Stimulated activated effector memory CD8-positive, alpha-beta T cell treated with anti-CD3 and anti-CD28 coated beads, Interleukin-12 subunit alpha, Interleukin-12 subunit beta, amount 100 ng/mL, for 72 hours (primary cell): ENCODE results near the gene IMMP1L.

ENCODE experiments used
- ATAC-seq: fragments of 150-1000 bp; cut with Tn5 transposase; 2 replicates; pipeline ENCODE4 v1.10.0; 2021
- DNase-seq, 2 donors: peaks; one replicate each; pipeline ENCODE4 v3.0.0; 2021 to 2022; ENCODE audit warnings: low spot score in 2 of 2
- H3K27ac Mint-ChIP-seq: one replicate; pipeline ENCODE4 v1.8.0; 2022; ENCODE audit warnings: mild to moderate bottlenecking, mixed read lengths
- H3K36me3 Mint-ChIP-seq: one replicate; pipeline ENCODE4 v1.8.0; 2022; ENCODE audit warnings: mild to moderate bottlenecking, mixed read lengths
- H3K4me1 Mint-ChIP-seq: one replicate; pipeline ENCODE4 v1.8.0; 2022; ENCODE audit warnings: mixed read lengths
- H3K4me3 Mint-ChIP-seq: one replicate; pipeline ENCODE4 v1.8.0; 2022; ENCODE audit warnings: mild to moderate bottlenecking, mixed read lengths
- H3K9me3 Mint-ChIP-seq: one replicate; pipeline ENCODE4 v1.8.0; 2022; ENCODE audit warnings: mixed read lengths

IMMP1L gene

GRCh38 chr11:31492320-31492913 lies 17.0 kb downstream of the IMMP1L start:
- Mint-ChIP-seq H3K36me3 (peaks cover 12% of the 10 kb centered on the region), H3K4me3 (no peak overlapping the region), H3K9me3 (no peaks in the 10 kb centered on the region), H3K27ac (no peak overlapping the region), H3K4me1 (peaks cover 33% of the 10 kb centered on the region)
- ATAC-seq (no peak), DNase-seq (no peak)

GRCh38 chr11:31487848-31488247 lies 21.6 kb downstream of the IMMP1L start:
- no peaks in the 10 kb centered on the region for H3K36me3 Mint-ChIP-seq
- no peak overlapping the region for H3K27ac Mint-ChIP-seq
- ATAC-seq (no peak), DNase-seq (no peak)
- no peaks in the 10 kb centered on the region for H3K9me3 Mint-ChIP-seq
- no peak overlapping the region for H3K4me3 Mint-ChIP-seq
- peaks cover 22% of the 10 kb centered on the region for H3K4me1 Mint-ChIP-seq

- no peak for ATAC-seq
- H3K9me3 Mint-ChIP-seq = no peaks in the 10 kb centered on the region
- H3K4me1 Mint-ChIP-seq = peaks cover 3% of the 10 kb centered on the region
- no peak overlapping the region for H3K4me3 Mint-ChIP-seq
- DNase-seq = no peak
- no peak overlapping the region for H3K27ac Mint-ChIP-seq
- no peaks in the 10 kb centered on the region for H3K36me3 Mint-ChIP-seq
Observed at GRCh38 chr11:31484497-31484896, 24.9 kb downstream of the IMMP1L start.

GRCh38 chr11:31480930-31481329 lies 28.5 kb downstream of the IMMP1L start:
- Mint-ChIP-seq H3K4me3 (no peak overlapping the region), H3K36me3 (no peaks in the 10 kb centered on the region), H3K9me3 (no peaks in the 10 kb centered on the region), H3K27ac (no peak overlapping the region), H3K4me1 (peaks cover 6% of the 10 kb centered on the region)
- ATAC-seq (no peak), DNase-seq (no peak)

- peaks cover 6% of the 10 kb centered on the region for H3K4me1 Mint-ChIP-seq
- H3K4me3 Mint-ChIP-seq = no peak overlapping the region
- H3K9me3 Mint-ChIP-seq = no peaks in the 10 kb centered on the region
- DNase-seq = no peak
- no peaks in the 10 kb centered on the region for H3K36me3 Mint-ChIP-seq
- ATAC-seq = no peak
- no peak overlapping the region for H3K27ac Mint-ChIP-seq
Observed at GRCh38 chr11:31479066-31479465, 30.4 kb downstream of the IMMP1L start.

GRCh38 chr11:31478223-31478590 lies 31.2 kb downstream of the IMMP1L start:
- peaks cover 6% of the 10 kb centered on the region for H3K4me1 Mint-ChIP-seq
- no peaks in the 10 kb centered on the region for H3K9me3 Mint-ChIP-seq
- H3K27ac Mint-ChIP-seq = no peak overlapping the region
- no peak for DNase-seq
- no peak for ATAC-seq
- H3K4me3 Mint-ChIP-seq = no peak overlapping the region
- no peaks in the 10 kb centered on the region for H3K36me3 Mint-ChIP-seq

GRCh38 chr11:31477528-31478222 lies 31.7 kb downstream of the IMMP1L start:
- H3K9me3 Mint-ChIP-seq = no peaks in the 10 kb centered on the region
- no peak for DNase-seq
- H3K36me3 Mint-ChIP-seq = no peaks in the 10 kb centered on the region
- no peak overlapping the region for H3K27ac Mint-ChIP-seq
- peaks cover 6% of the 10 kb centered on the region for H3K4me1 Mint-ChIP-seq
- H3K4me3 Mint-ChIP-seq = no peak overlapping the region
- ATAC-seq = peak; percentile 49

- H3K9me3 Mint-ChIP-seq = no peaks in the 10 kb centered on the region
- H3K27ac Mint-ChIP-seq = no peak overlapping the region
- H3K4me1 Mint-ChIP-seq = peaks cover 6% of the 10 kb centered on the region
Observed at GRCh38 chr11:31474083-31474482, 35.3 kb downstream of the IMMP1L start.

GRCh38 chr11:31464436-31464835 lies 45.0 kb downstream of the IMMP1L start:
- DNase-seq (no peak), ATAC-seq (no peak)
- Mint-ChIP-seq H3K27ac (no peak overlapping the region), H3K4me3 (no peak overlapping the region), H3K36me3 (peaks cover 10% of the 10 kb centered on the region), H3K9me3 (peaks cover 4% of the 10 kb centered on the region), H3K4me1 (no peaks in the 10 kb centered on the region)

More at GRCh38 chr11:31474083-31474482, 35.3 kb downstream of the IMMP1L start:
- Mint-ChIP-seq H3K4me3 (no peak overlapping the region), H3K36me3 (no peaks in the 10 kb centered on the region)
- ATAC-seq (no peak), DNase-seq (no peak)

GRCh38 chr11:31455177-31455576 lies 54.2 kb downstream of the IMMP1L start:
- H3K4me1 Mint-ChIP-seq = no peaks in the 10 kb centered on the region
- H3K4me3 Mint-ChIP-seq = no peak overlapping the region
- H3K9me3 Mint-ChIP-seq = no peaks in the 10 kb centered on the region
- no peak overlapping the region for H3K27ac Mint-ChIP-seq
- DNase-seq (no peak), ATAC-seq (no peak)
- H3K36me3 Mint-ChIP-seq = peaks cover 27% of the 10 kb centered on the region

- H3K36me3 Mint-ChIP-seq = peaks cover 13% of the 10 kb centered on the region
- H3K4me1 Mint-ChIP-seq = no peaks in the 10 kb centered on the region
- ATAC-seq = no peak
- H3K27ac Mint-ChIP-seq = no peak overlapping the region
- no peaks in the 10 kb centered on the region for H3K9me3 Mint-ChIP-seq
- DNase-seq = no peak
- no peak overlapping the region for H3K4me3 Mint-ChIP-seq
Observed at GRCh38 chr11:31450841-31451240, 58.6 kb downstream of the IMMP1L start.

- H3K9me3 Mint-ChIP-seq = no peaks in the 10 kb centered on the region
- no peak for ATAC-seq
- no peak overlapping the region for H3K4me3 Mint-ChIP-seq
- H3K4me1 Mint-ChIP-seq = no peaks in the 10 kb centered on the region
- no peak for DNase-seq
- no peak overlapping the region for H3K27ac Mint-ChIP-seq
- peaks cover 7% of the 10 kb centered on the region for H3K36me3 Mint-ChIP-seq
Observed at GRCh38 chr11:31449040-31449439, 60.4 kb downstream of the IMMP1L start.

GRCh38 chr11:31445621-31446020 lies 63.8 kb downstream of the IMMP1L start:
- Mint-ChIP-seq H3K36me3 (no peaks in the 10 kb centered on the region), H3K4me1 (no peaks in the 10 kb centered on the region), H3K9me3 (no peaks in the 10 kb centered on the region), H3K27ac (no peak overlapping the region), H3K4me3 (no peak overlapping the region)
- no peak for ATAC-seq
- no peak for DNase-seq

- Mint-ChIP-seq H3K36me3 (no peaks in the 10 kb centered on the region), H3K4me1 (no peaks in the 10 kb centered on the region), H3K27ac (no peak overlapping the region), H3K4me3 (no peak overlapping the region), H3K9me3 (no peaks in the 10 kb centered on the region)
- DNase-seq = no peak
- no peak for ATAC-seq
Observed at GRCh38 chr11:31443802-31444201, 65.6 kb downstream of the IMMP1L start.

- Mint-ChIP-seq H3K4me1 (no peaks in the 10 kb centered on the region), H3K36me3 (no peaks in the 10 kb centered on the region), H3K27ac (no peak overlapping the region), H3K9me3 (no peaks in the 10 kb centered on the region), H3K4me3 (no peak overlapping the region)
- no peak for ATAC-seq
- DNase-seq = no peak
Observed at GRCh38 chr11:31442086-31442485, 67.3 kb downstream of the IMMP1L start.

GRCh38 chr11:31441296-31441695 lies 68.1 kb downstream of the IMMP1L start:
- no peak for DNase-seq
- no peaks in the 10 kb centered on the region for H3K36me3 Mint-ChIP-seq
- H3K9me3 Mint-ChIP-seq = no peaks in the 10 kb centered on the region
- ATAC-seq = no peak
- no peak overlapping the region for H3K27ac Mint-ChIP-seq
- no peak overlapping the region for H3K4me3 Mint-ChIP-seq
- H3K4me1 Mint-ChIP-seq = no peaks in the 10 kb centered on the region
